MCF 10A (cell line): ENCODE results near the gene TMEM120A. TPM values are rescaled to one million over a fixed set of nuclear protein-coding genes. Genes with fewer than 3 reads are reported as not detected.

Source experiments
- BruUV-seq: library from RNA; stranded (reverse); fragments of 400-500 nt; replicated peaks from 2 replicates; lab custom pipeline; 2021; lab: Mats Ljungman, UMichigan
- CTCF ChIA-PET: fragments of 300-600 bp; sonication (Branson Sonifier 250); formaldehyde crosslinking; extraction: SDS; loops from one replicate; lab custom pipeline; 2021; ENCODE audit warnings: antibody characterized with exemption, inconsistent platforms; lab: Yijun Ruan, JAX
- POLR2A ChIA-PET: fragments of 300-600, 350-650 bp; sonication (Branson Sonifier 250); formaldehyde crosslinking; extraction: SDS; loops from one replicate; lab custom pipeline; 2020; ENCODE audit warnings: antibody characterized with exemption, inconsistent platforms; lab: Yijun Ruan, JAX
- DNase-seq: peaks from one replicate; pipeline ENCODE4 v3.0.0-alpha.2; 2018; ENCODE audit not compliant: unreplicated experiment
- H3K27ac Mint-ChIP-seq: one replicate; pipeline ENCODE4 v1.8.0; 2022; ENCODE audit warnings: mild to moderate bottlenecking, low read depth, mixed read lengths; ENCODE audit not compliant: unreplicated experiment
- H3K27me3 Mint-ChIP-seq: one replicate; pipeline ENCODE4 v1.8.0; 2022; ENCODE audit warnings: mixed read lengths; ENCODE audit not compliant: insufficient read depth, unreplicated experiment
- H3K36me3 Mint-ChIP-seq: one replicate; pipeline ENCODE4 v1.8.0; 2022; ENCODE audit warnings: mild to moderate bottlenecking, moderate library complexity, mixed read lengths; ENCODE audit not compliant: insufficient read depth, unreplicated experiment
- H3K4me1 Mint-ChIP-seq: one replicate; pipeline ENCODE4 v1.8.0; 2022; ENCODE audit warnings: mixed read lengths; ENCODE audit not compliant: insufficient read depth, unreplicated experiment
- H3K4me3 Mint-ChIP-seq: one replicate; pipeline ENCODE4 v1.8.0; 2022; ENCODE audit warnings: mild to moderate bottlenecking, moderate library complexity, mixed read lengths; ENCODE audit not compliant: unreplicated experiment
- H3K9me3 Mint-ChIP-seq: one replicate; pipeline ENCODE4 v1.8.0; 2022; ENCODE audit warnings: mixed read lengths; ENCODE audit not compliant: unreplicated experiment
- CTCF ChIP-seq: fragments of 200-600 bp; IDR thresholded peaks from one replicate; pipeline ENCODE4 v1.8.0; 2022; ENCODE audit warnings: antibody characterized with exemption, mild to moderate bottlenecking; ENCODE audit not compliant: unreplicated experiment
- intact Hi-C: fragments of 100-400 bp; cut with micrococcal nuclease; formaldehyde crosslinking; loops from 2 replicates; pipeline ENCODE4 v1.14.1; 2022
- total RNA-seq: library from RNA; stranded (reverse); gene quantifications from 2 replicates; pipeline ENCODE4 v1.2.3, GENCODE V29; 2022

TMEM120A gene
- total RNA-seq, 1 experiment from 2014 or later = 19.4 TPM

GRCh38 chr7:75985009-75985517 is 9.3 kb downstream of the TMEM120A start:
- Mint-ChIP-seq H3K36me3 (peaks cover 31% of the 10 kb centered on the region), H3K4me1 (peaks cover 5% of the 10 kb centered on the region), H3K27me3 (no peaks in the 10 kb centered on the region), H3K4me3 (no peak overlapping the region), H3K9me3 (no peaks in the 10 kb centered on the region), H3K27ac (no peak overlapping the region)
- ChIA-PET CTCF (no interaction called here), POLR2A (interaction anchor here (1.0 kb wide), 1 partner anchor 9 kb away, joined by 3 read pairs; no protein-coding TSS in a partner anchor)
- no peak for DNase-seq
- intact Hi-C loops = no loop called here
- no peak for TF ChIP-seq CTCF
- no TSS peak for BruUV-seq

GRCh38 chr7:75984130-75985008 is 10.0 kb downstream of the TMEM120A start:
- no peak overlapping the region for H3K27ac Mint-ChIP-seq
- POLR2A ChIA-PET = no interaction called here
- CTCF ChIA-PET = interaction anchor here (0.5 kb wide), 1 partner anchor 30 kb away, joined by 3 read pairs; no protein-coding TSS in a partner anchor
- H3K4me1 Mint-ChIP-seq = no peaks in the 10 kb centered on the region
- H3K27me3 Mint-ChIP-seq = no peaks in the 10 kb centered on the region
- no peak for DNase-seq
- no TSS peak for BruUV-seq
- H3K4me3 Mint-ChIP-seq = no peak overlapping the region
- TF ChIP-seq CTCF = no peak
- peaks cover 36% of the 10 kb centered on the region for H3K36me3 Mint-ChIP-seq
- intact Hi-C loops = no loop called here
- no peaks in the 10 kb centered on the region for H3K9me3 Mint-ChIP-seq

- no peak overlapping the region for H3K27ac Mint-ChIP-seq
- BruUV-seq = no TSS peak
- H3K36me3 Mint-ChIP-seq = peaks cover 42% of the 10 kb centered on the region
- CTCF ChIA-PET = interaction anchor here (0.5 kb wide), 1 partner anchor 29 kb away, joined by 3 read pairs; no protein-coding TSS in a partner anchor
- POLR2A ChIA-PET = interaction anchor here (0.6 kb wide), 1 partner anchor 10 kb away, joined by 4 read pairs; no protein-coding TSS in a partner anchor
- no peak for TF ChIP-seq CTCF
- H3K4me3 Mint-ChIP-seq = no peak overlapping the region
- intact Hi-C loops = no loop called here
- no peaks in the 10 kb centered on the region for H3K4me1 Mint-ChIP-seq
- no peak for DNase-seq
- no peaks in the 10 kb centered on the region for H3K27me3 Mint-ChIP-seq
- no peaks in the 10 kb centered on the region for H3K9me3 Mint-ChIP-seq
These were observed 10.8 kb downstream of the TMEM120A start for GRCh38 chr7:75983471-75984129.
